HG03025 (cell line): Measurements from ENCODE around the gene CEACAM20.
"Not testable (repeated sequence)": the region's sequence is repeated elsewhere in the genome, so short reads cannot be mapped to it uniquely, and the experiment has no call there.

Experiments used
- ATAC-seq: cut with Tn5 transposase; IDR thresholded peaks from one replicate; pipeline ENCODE4 v1.9.1; 2021; ENCODE audit warnings: mild to moderate bottlenecking, moderate library complexity; ENCODE audit not compliant: unreplicated experiment, low FRiP score

Gene CEACAM20

GRCh38 chr19:44499559-44499958 lies 29.9 kb downstream of the CEACAM20 start:
- no peak for ATAC-seq

- no peak for ATAC-seq
These were observed 30.5 kb downstream of the CEACAM20 start for GRCh38 chr19:44498988-44499387.

GRCh38 chr19:44496711-44497110 lies 32.8 kb downstream of the CEACAM20 start:
- ATAC-seq = no peak

- ATAC-seq = no peak
These were observed 52.7 kb downstream of the CEACAM20 start for GRCh38 chr19:44476559-44477408.

GRCh38 chr19:44468730-44469129 lies 60.7 kb downstream of the CEACAM20 start:
- not testable (repeated sequence) for ATAC-seq

- ATAC-seq = not testable (repeated sequence)
These were observed 66.7 kb downstream of the CEACAM20 start for GRCh38 chr19:44462600-44463286.
